ENCODE data around the gene ST3GAL2.
A peak's percentile ranks its signal among the peaks of the same experiment; 100 is the strongest.
"Not testable (repeated sequence)": the region's sequence is repeated elsewhere in the genome, so short reads cannot be mapped to it uniquely, and the experiment has no call there.

ST3GAL2 gene

GRCh38 chr16:70359552-70359951 is 79.3 kb downstream of the ST3GAL2 start:
- no peak for DNase-seq (ENCODE audit: low read depth in 2 of 2)
- no peak overlapping the region for H3K4me3 ChIP-seq (replicated peaks in 1 of 2; ENCODE audit: low read depth in 2 of 2, low read length in 2 of 2)
- TF ChIP-seq CTCF (IDR thresholded peaks at IDR 0.05; ENCODE audit: low read depth, low read length), result no peak

- no peak overlapping the region for H3K4me3 ChIP-seq (replicated peaks in 1 of 2; ENCODE audit: low read depth in 2 of 2, low read length in 2 of 2)
- TF ChIP-seq CTCF (IDR thresholded peaks at IDR 0.05; ENCODE audit: low read depth, low read length), result no peak
- no peak for DNase-seq (ENCODE audit: low read depth in 2 of 2)
These were observed 89.1 kb downstream of the ST3GAL2 start for GRCh38 chr16:70349783-70350182.

- DNase-seq (ENCODE audit: low read depth in 2 of 2), result peak; percentile 68 to 83
- no peak for TF ChIP-seq CTCF (IDR thresholded peaks at IDR 0.05; ENCODE audit: low read depth, low read length)
- no peak overlapping the region for H3K4me3 ChIP-seq (replicated peaks in 1 of 2; ENCODE audit: low read depth in 2 of 2, low read length in 2 of 2)
These were observed 89.9 kb downstream of the ST3GAL2 start for GRCh38 chr16:70348991-70349390.

- no peak for DNase-seq (ENCODE audit: low read depth in 2 of 2)
- no peak for TF ChIP-seq CTCF (IDR thresholded peaks at IDR 0.05; ENCODE audit: low read depth, low read length)
- H3K4me3 ChIP-seq (replicated peaks in 1 of 2; ENCODE audit: low read depth in 2 of 2, low read length in 2 of 2), result peak overlapping the region; percentile 86 to 95
These were observed 93.1 kb downstream of the ST3GAL2 start for GRCh38 chr16:70345840-70346239.

GRCh38 chr16:70342016-70342415 is 96.9 kb downstream of the ST3GAL2 start:
- no peak for TF ChIP-seq CTCF (IDR thresholded peaks at IDR 0.05; ENCODE audit: low read depth, low read length)
- H3K4me3 ChIP-seq (replicated peaks in 1 of 2; ENCODE audit: low read depth in 2 of 2, low read length in 2 of 2), result no peak overlapping the region
- no peak for DNase-seq (ENCODE audit: low read depth in 2 of 2)

GRCh38 chr16:70341600-70341999 is 97.3 kb downstream of the ST3GAL2 start:
- no peak for TF ChIP-seq CTCF (IDR thresholded peaks at IDR 0.05; ENCODE audit: low read depth, low read length)
- H3K4me3 ChIP-seq (replicated peaks in 1 of 2; ENCODE audit: low read depth in 2 of 2, low read length in 2 of 2), result no peak overlapping the region
- DNase-seq (ENCODE audit: low read depth in 2 of 2), result no peak

- no peak for TF ChIP-seq CTCF (IDR thresholded peaks at IDR 0.05; ENCODE audit: low read depth, low read length)
- DNase-seq (ENCODE audit: low read depth in 2 of 2), result no peak
- no peak overlapping the region for H3K4me3 ChIP-seq (replicated peaks in 1 of 2; ENCODE audit: low read depth in 2 of 2, low read length in 2 of 2)
These were observed 101.1 kb downstream of the ST3GAL2 start for GRCh38 chr16:70337814-70338213.

GRCh38 chr16:70332728-70333127 is 106.2 kb downstream of the ST3GAL2 start:
- DNase-seq (ENCODE audit: low read depth in 2 of 2), result peak in 1 of 2 donors; percentile 50
- not testable (repeated sequence) for H3K4me3 ChIP-seq (replicated peaks in 1 of 2; ENCODE audit: low read depth in 2 of 2, low read length in 2 of 2)

Measured in cardiac fibroblast (primary cell).